Ascending aorta (tissue), 2 donors: ENCODE data around the gene ZNRF3. TPM values are rescaled to one million over a fixed set of nuclear protein-coding genes. Genes with fewer than 3 reads are reported as not detected.

ENCODE experiments used
- DNase-seq, 2 donors: peaks; one replicate each; pipeline ENCODE4 v3.0.0-alpha.2; 2019; ENCODE audit warnings: low spot score in 2 of 2
- H3K27ac ChIP-seq, 2 donors: fragments of 200-600 bp; sonication (generic); one replicate each; pipeline ENCODE4 v1.5.1; 2016 to 2017; ENCODE audit warnings: mild to moderate bottlenecking in 1 of 2
- H3K27me3 ChIP-seq: fragments of 200-600 bp; sonication (generic); one replicate; pipeline ENCODE4 v1.5.1; 2017
- H3K36me3 ChIP-seq, 2 donors: fragments of 200-600 bp; sonication (generic); one replicate each; pipeline ENCODE4 v1.5.1; 2016
- H3K4me1 ChIP-seq, 2 donors: fragments of 200-600 bp; sonication (generic); one replicate each; pipeline ENCODE4 v1.5.1; 2016 to 2017; ENCODE audit warnings: mild to moderate bottlenecking in 1 of 2
- H3K4me3 ChIP-seq, 2 donors: fragments of 200-600 bp; sonication (generic); one replicate each; pipeline ENCODE4 v1.5.1; 2016 to 2017; ENCODE audit warnings: mild to moderate bottlenecking in 1 of 2
- H3K9me3 ChIP-seq, 2 donors: fragments of 200-600 bp; sonication (generic); one replicate each; pipeline ENCODE4 v1.5.1; 2016
- intact Hi-C: fragments of 100-400 bp; cut with DNase I; formaldehyde crosslinking; loops from one replicate; pipeline ENCODE4 v1.15.1; 2023
- total RNA-seq: library from RNA; depleted of rRNA; stranded (reverse); fragments of >200 nt; gene quantifications from one replicate; pipeline ENCODE4 v1.1.0, GENCODE V29; 2016
- TF ChIP-seq, protein P1 (sequence below), 3 experiments: fragments of 200-600 bp in 2 of 3; fragments of 450-650 bp in 1 of 3; sonication (generic) in 2 of 3; IDR thresholded peaks; one replicate each; pipeline ENCODE4 v1.5.1; 2016 to 2019; ENCODE audit warnings: antibody characterized with exemption in 3 of 3, mild to moderate bottlenecking in 1 of 3, moderate library complexity in 1 of 3

ZNRF3 gene
- total RNA-seq, 1 donor from 2014 or later = 49.1 TPM

DNA sequence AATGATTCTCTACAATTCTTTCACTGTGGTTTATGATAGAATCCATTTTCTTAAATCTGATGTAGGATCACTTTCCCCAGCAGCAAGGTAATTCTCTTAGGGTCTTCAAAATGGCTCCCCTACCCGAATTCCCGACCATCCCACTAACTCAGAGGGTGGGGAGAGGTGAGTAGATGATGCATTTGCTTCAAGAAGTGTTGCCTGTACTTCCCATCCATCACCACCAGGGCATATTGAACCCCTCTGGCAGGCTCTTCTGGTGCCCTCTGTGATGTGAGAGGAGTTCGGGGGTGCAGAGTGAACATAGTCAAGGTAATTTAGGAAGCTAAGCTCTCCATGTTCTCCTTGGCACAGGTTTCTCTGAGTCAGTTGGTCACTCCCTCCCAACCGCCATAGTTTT is 52.3 kb downstream of the ZNRF3 start:
- Histone ChIP-seq H3K9me3 (no peaks in the 10 kb centered on the region), H3K4me3 (no peak overlapping the region), H3K36me3 (no peaks in the 10 kb centered on the region), H3K27me3 (no peaks in the 10 kb centered on the region), H3K4me1 (peaks cover 0 to 19% of the 10 kb centered on the region in 2 donors), H3K27ac (peak overlapping the region; percentile 66 to 70)
- DNase-seq = peak in 1 of 2 donors; percentile 1
- TF ChIP-seq, protein P1, sequence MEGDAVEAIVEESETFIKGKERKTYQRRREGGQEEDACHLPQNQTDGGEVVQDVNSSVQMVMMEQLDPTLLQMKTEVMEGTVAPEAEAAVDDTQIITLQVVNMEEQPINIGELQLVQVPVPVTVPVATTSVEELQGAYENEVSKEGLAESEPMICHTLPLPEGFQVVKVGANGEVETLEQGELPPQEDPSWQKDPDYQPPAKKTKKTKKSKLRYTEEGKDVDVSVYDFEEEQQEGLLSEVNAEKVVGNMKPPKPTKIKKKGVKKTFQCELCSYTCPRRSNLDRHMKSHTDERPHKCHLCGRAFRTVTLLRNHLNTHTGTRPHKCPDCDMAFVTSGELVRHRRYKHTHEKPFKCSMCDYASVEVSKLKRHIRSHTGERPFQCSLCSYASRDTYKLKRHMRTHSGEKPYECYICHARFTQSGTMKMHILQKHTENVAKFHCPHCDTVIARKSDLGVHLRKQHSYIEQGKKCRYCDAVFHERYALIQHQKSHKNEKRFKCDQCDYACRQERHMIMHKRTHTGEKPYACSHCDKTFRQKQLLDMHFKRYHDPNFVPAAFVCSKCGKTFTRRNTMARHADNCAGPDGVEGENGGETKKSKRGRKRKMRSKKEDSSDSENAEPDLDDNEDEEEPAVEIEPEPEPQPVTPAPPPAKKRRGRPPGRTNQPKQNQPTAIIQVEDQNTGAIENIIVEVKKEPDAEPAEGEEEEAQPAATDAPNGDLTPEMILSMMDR (IDR thresholded peaks at IDR 0.05) = no peak
- intact Hi-C loops = loop anchor here (5.0 to 10.0 kb wide), 2 partner anchors 51 to 78 kb away; partner anchors contain the start of gene ZNRF3

DNA sequence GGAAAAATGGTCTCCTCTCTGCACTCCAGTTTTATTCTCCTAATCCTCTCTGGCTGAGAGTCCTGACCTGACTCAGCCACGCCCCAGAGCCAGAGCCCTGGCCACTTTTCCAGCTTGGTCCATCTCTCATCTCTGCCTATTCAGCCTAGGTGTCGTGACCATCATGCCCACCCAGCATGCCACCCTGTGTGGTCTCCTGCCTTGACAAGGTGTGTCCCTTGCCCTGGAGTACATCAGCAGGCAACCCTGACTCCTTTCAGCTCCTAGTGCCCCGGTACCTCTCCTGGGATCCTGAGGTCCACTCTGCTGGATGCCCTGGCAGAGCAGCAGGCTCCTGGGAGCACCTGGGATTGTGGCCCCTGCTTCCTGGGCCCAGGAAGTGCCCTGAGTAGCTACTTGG is 52.8 kb downstream of the ZNRF3 start:
- TF ChIP-seq, protein P1 (IDR thresholded peaks at IDR 0.05) = no peak
- peak overlapping the region; percentile 62 to 70 for H3K27ac ChIP-seq
- peak in 1 of 2 donors; percentile 58 for DNase-seq
- no peak overlapping the region for H3K4me3 ChIP-seq
- no peaks in the 10 kb centered on the region for H3K27me3 ChIP-seq
- intact Hi-C loops = loop anchor here (5.0 to 10.0 kb wide), 2 partner anchors 51 to 79 kb away; partner anchors contain the start of gene ZNRF3
- H3K9me3 ChIP-seq = no peaks in the 10 kb centered on the region
- H3K4me1 ChIP-seq = peaks cover 0 to 20% of the 10 kb centered on the region in 2 donors
- H3K36me3 ChIP-seq = no peaks in the 10 kb centered on the region

DNA sequence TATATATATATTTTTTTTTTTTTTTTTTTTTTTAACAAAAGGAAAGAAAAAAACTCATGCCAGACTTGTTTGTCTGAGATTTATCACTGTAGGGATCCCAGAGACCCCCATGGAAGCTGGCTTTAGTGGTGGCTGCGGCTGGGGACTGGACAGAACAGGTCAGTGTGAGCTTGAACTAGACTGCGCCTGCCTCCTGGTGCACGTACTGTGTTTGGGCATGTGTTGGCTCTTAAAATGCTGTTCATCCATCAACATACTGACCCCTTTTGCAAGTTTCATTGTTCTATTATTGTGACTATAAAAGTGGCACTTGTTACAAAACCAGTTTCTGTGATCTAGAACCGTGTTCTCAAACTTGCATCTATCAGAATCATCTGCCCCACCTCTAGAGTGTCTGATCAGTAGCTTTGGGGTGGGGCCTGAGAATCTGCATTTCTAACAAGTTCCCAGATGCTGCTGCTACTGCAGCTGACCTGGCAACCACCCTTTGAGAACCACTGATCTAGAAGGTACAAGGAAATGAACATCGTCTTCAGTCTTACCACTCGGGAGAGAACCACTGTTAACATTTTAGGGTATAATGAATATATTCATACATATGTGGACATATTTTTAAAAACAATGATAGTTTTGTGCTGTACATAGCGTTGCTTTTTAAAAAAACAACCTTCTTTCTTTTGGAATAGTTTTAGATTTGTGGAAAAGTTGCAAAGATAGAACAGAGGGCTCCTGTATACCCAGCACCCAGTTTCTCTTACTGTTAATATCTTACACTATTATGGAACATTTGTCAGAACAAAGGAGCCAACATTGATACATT is 54.0 kb downstream of the ZNRF3 start:
- Histone ChIP-seq H3K9me3 (no peaks in the 10 kb centered on the region), H3K27me3 (no peaks in the 10 kb centered on the region), H3K27ac (peak overlapping the region in 1 of 2 donors; percentile 12), H3K36me3 (no peaks in the 10 kb centered on the region), H3K4me1 (peaks cover 0 to 28% of the 10 kb centered on the region in 2 donors), H3K4me3 (no peak overlapping the region)
- intact Hi-C loops = loop anchor here (5.0 to 10.0 kb wide), 2 partner anchors 53 to 80 kb away; partner anchors contain the start of gene ZNRF3
- TF ChIP-seq, protein P1 (IDR thresholded peaks at IDR 0.05) = peak in 2 of 3 experiments; percentile 11 to 30
- peak in 1 of 2 donors; percentile 62 for DNase-seq

GRCh38 chr22:28938286-28938833 is 55.0 kb downstream of the ZNRF3 start:
- TF ChIP-seq, protein P1 (IDR thresholded peaks at IDR 0.05) = no peak
- Histone ChIP-seq H3K4me1 (peaks cover 0 to 28% of the 10 kb centered on the region in 2 donors), H3K36me3 (no peaks in the 10 kb centered on the region), H3K9me3 (no peaks in the 10 kb centered on the region), H3K4me3 (no peak overlapping the region), H3K27ac (peak overlapping the region in 1 of 2 donors; percentile 13), H3K27me3 (no peaks in the 10 kb centered on the region)
- DNase-seq = no peak
- intact Hi-C loops = loop anchor here (5.0 to 10.0 kb wide), 2 partner anchors 54 to 81 kb away; partner anchors contain the start of gene ZNRF3

DNA sequence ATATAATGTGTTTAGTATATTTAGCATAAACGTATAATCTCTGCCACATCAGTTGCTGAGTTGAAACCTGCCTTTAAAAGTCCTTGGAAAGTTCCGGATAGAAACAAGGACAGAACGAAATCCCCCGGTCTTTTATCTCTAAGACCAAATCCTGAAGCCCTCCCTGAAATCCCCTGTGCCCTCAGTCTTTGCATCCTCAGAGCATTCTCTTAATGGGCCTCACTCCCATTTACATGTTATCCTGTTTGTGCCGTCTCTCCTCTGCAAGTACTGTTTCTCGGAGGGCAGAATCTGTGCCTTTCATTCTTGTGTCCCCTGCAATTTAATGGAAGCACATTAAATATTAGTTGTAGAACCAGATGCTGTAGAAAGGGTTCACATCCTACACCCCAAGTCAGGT is 56.0 kb downstream of the ZNRF3 start:
- no peak overlapping the region for H3K4me3 ChIP-seq
- intact Hi-C loops = loop anchor here (5.0 to 10.0 kb wide), 2 partner anchors 55 to 82 kb away; partner anchors contain the start of gene ZNRF3
- H3K9me3 ChIP-seq = no peaks in the 10 kb centered on the region
- H3K36me3 ChIP-seq = no peaks in the 10 kb centered on the region
- TF ChIP-seq, protein P1 (IDR thresholded peaks at IDR 0.05) = no peak
- H3K27me3 ChIP-seq = no peaks in the 10 kb centered on the region
- no peak for DNase-seq
- peaks cover 0 to 37% of the 10 kb centered on the region in 2 donors for H3K4me1 ChIP-seq
- H3K27ac ChIP-seq = peak overlapping the region in 1 of 2 donors; percentile 48
